Testis (tissue), 2 donors: ENCODE measurements around the gene MCM5.

Source experiments
- CTCF ChIP-seq, 3 experiments: fragments of 450-650 bp in 2 of 3; fragments of 200-600 bp in 1 of 3; sonication (generic) in 1 of 3; IDR thresholded peaks; one replicate each; pipeline ENCODE4 v1.5.1; 2016 to 2019; ENCODE audit warnings: antibody characterized with exemption in 3 of 3, mild to moderate bottlenecking in 2 of 3, moderate library complexity in 1 of 3
- POLR2A ChIP-seq: fragments of 450-650 bp; IDR thresholded peaks from one replicate; pipeline ENCODE4 v1.6.1; 2017; ENCODE audit warnings: antibody characterized with exemption, mild to moderate bottlenecking, moderate library complexity

- TF ChIP-seq POLR2A (no peak), CTCF (IDR thresholded peaks at IDR 0.05) (no peak)
Measured at GRCh38 chr22:35386670-35387288, 13.2 kb upstream of the MCM5 start.
